Panc1 (cell line): ENCODE measurements around the gene KRTAP20-4. TPM values are rescaled to one million over a fixed set of nuclear protein-coding genes. Genes with fewer than 3 reads are reported as not detected.

Source experiments
- ATAC-seq: fragments of 200-7000 bp; cut with Tn5 transposase; 2 replicates; pipeline ENCODE4 v1.9.1; 2020; ENCODE audit warnings: mild to moderate bottlenecking, moderate library complexity
- BruUV-seq: library from RNA; stranded (reverse); fragments of 400-500 nt; replicated peaks from 2 replicates; lab custom pipeline; 2021; lab: Mats Ljungman, UMichigan
- CTCF ChIA-PET: fragments of 300-600 bp; sonication (Branson Sonifier 250); formaldehyde crosslinking; loops from one replicate; lab custom pipeline; 2022; ENCODE audit warnings: antibody characterized with exemption; lab: Charles Lee
- POLR2A ChIA-PET: fragments of 300-600 bp; sonication (Branson Sonifier 250); formaldehyde crosslinking; loops from one replicate; lab custom pipeline; 2022; ENCODE audit warnings: antibody characterized with exemption; lab: Charles Lee
- DNase-seq: peaks from one replicate; pipeline ENCODE4 v3.0.0-alpha.2; 2010; ENCODE audit warnings: low read depth, low spot score
- H3K27ac ChIP-seq: 2 replicates; pipeline ENCODE4 v1.5.1; 2011; ENCODE audit warnings: mild to moderate bottlenecking, low read length, inconsistent platforms
- H3K27me3 ChIP-seq: fragments of 200-500 bp; sonication (Bioruptor generic); 2 replicates; pipeline ENCODE4 v1.6.0; 2014; ENCODE audit warnings: low read length, inconsistent platforms; ENCODE audit not compliant: control insufficient read depth, insufficient read depth
- H3K36me3 ChIP-seq: fragments of 200-500 bp; sonication (Bioruptor generic); 2 replicates; pipeline ENCODE4 v1.5.1; 2014; ENCODE audit warnings: inconsistent platforms, mild to moderate bottlenecking, low read length, moderate library complexity; ENCODE audit not compliant: control insufficient read depth, insufficient read depth
- H3K4me1 ChIP-seq: 2 replicates; pipeline ENCODE4 v1.5.1; 2011; ENCODE audit warnings: inconsistent platforms, mild to moderate bottlenecking, low read length, moderate library complexity; ENCODE audit not compliant: control insufficient read depth, insufficient read depth
- H3K4me3 ChIP-seq, 2 experiments: 2 replicates each; pipeline ENCODE4 v1.5.1; 2011 to 2012; ENCODE audit warnings: low read depth in 2 of 2, low read length in 2 of 2, mild to moderate bottlenecking in 2 of 2, inconsistent platforms in 1 of 2, moderate library complexity in 1 of 2
- H3K9me3 ChIP-seq: fragments of 200-500 bp; sonication (Bioruptor generic); 2 replicates; pipeline ENCODE4 v1.5.1; 2014; ENCODE audit warnings: low read depth, mild to moderate bottlenecking, inconsistent platforms, low read length, moderate library complexity; ENCODE audit not compliant: control insufficient read depth, insufficient read depth
- CTCF ChIP-seq: fragments of 450-650 bp; IDR thresholded peaks from 2 replicates; pipeline ENCODE4 v1.5.1; 2017; ENCODE audit warnings: mild to moderate bottlenecking
- POLR2AphosphoS5 ChIP-seq: IDR thresholded peaks from 2 replicates; pipeline ENCODE4 v1.6.1; 2012; ENCODE audit warnings: mild to moderate bottlenecking, low read depth, low read length, moderate library complexity
- SIN3A ChIP-seq: IDR thresholded peaks from 2 replicates; pipeline ENCODE4 v1.6.1; 2012; ENCODE audit warnings: low read depth, mild to moderate bottlenecking, low read length, moderate library complexity, borderline replicate concordance; ENCODE audit not compliant: insufficient read depth
- TCF7L2 ChIP-seq: IDR thresholded peaks from 2 replicates; pipeline ENCODE4 v1.6.1; 2011; ENCODE audit warnings: mild to moderate bottlenecking, low read depth, low read length, inconsistent platforms
- in situ Hi-C: cut with HindIII; loops from 2 replicates; pipeline ENCODE4 v1.10.0; 2016; ENCODE audit warnings: low sequenced_read_pairs, low pct_unique_long_range_greater_than_20kb
- intact Hi-C: fragments of 100-400 bp; cut with micrococcal nuclease; formaldehyde crosslinking; loops from one replicate; pipeline ENCODE4 v1.10.0; 2022; ENCODE audit not compliant: unreplicated experiment
- total RNA-seq: library from RNA; stranded (reverse); gene quantifications from one replicate; pipeline ENCODE4 v1.2.1, GENCODE V29; 2021; ENCODE audit not compliant: unreplicated experiment
- TF ChIP-seq, protein P1 (sequence below), 2 experiments: IDR thresholded peaks; 2 replicates each; pipeline ENCODE4 v1.6.1; 2011 to 2012; ENCODE audit warnings: low read depth in 2 of 2, control low read depth in 1 of 2, low read length in 1 of 2, mild to moderate bottlenecking in 1 of 2, moderate library complexity in 1 of 2; ENCODE audit not compliant: insufficient read depth in 1 of 2

Gene KRTAP20-4
- total RNA-seq, 1 experiment from 2014 or later = not detected

- DNase-seq (no peak), ATAC-seq (no peak)
- Histone ChIP-seq H3K4me1 (no peaks in the 10 kb centered on the region), H3K27ac (no peak within 1 kb of the TSS), H3K36me3 (no peaks in the 10 kb centered on the region), H3K4me3 (no peak within 1 kb of the TSS), H3K9me3 (no peaks in the 10 kb centered on the region), H3K27me3 (no peaks in the 10 kb centered on the region)
- intact Hi-C loops = no loop called here
- POLR2A ChIA-PET = interaction anchor here (0.7 kb wide), 1 partner anchor 36 kb away, joined by 6 read pairs; no protein-coding TSS in a partner anchor
- no peak for TF ChIP-seq TCF7L2
- no peak for TF ChIP-seq CTCF
- TF ChIP-seq POLR2AphosphoS5 = no peak
- TF ChIP-seq, protein P1, sequence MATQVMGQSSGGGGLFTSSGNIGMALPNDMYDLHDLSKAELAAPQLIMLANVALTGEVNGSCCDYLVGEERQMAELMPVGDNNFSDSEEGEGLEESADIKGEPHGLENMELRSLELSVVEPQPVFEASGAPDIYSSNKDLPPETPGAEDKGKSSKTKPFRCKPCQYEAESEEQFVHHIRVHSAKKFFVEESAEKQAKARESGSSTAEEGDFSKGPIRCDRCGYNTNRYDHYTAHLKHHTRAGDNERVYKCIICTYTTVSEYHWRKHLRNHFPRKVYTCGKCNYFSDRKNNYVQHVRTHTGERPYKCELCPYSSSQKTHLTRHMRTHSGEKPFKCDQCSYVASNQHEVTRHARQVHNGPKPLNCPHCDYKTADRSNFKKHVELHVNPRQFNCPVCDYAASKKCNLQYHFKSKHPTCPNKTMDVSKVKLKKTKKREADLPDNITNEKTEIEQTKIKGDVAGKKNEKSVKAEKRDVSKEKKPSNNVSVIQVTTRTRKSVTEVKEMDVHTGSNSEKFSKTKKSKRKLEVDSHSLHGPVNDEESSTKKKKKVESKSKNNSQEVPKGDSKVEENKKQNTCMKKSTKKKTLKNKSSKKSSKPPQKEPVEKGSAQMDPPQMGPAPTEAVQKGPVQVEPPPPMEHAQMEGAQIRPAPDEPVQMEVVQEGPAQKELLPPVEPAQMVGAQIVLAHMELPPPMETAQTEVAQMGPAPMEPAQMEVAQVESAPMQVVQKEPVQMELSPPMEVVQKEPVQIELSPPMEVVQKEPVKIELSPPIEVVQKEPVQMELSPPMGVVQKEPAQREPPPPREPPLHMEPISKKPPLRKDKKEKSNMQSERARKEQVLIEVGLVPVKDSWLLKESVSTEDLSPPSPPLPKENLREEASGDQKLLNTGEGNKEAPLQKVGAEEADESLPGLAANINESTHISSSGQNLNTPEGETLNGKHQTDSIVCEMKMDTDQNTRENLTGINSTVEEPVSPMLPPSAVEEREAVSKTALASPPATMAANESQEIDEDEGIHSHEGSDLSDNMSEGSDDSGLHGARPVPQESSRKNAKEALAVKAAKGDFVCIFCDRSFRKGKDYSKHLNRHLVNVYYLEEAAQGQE (IDR thresholded peaks at IDR 0.05; ENCODE audit: insufficient read depth in 1 of 2, low read depth in 2 of 2, low read length in 1 of 2) = no peak
- TF ChIP-seq SIN3A = no peak
- in situ Hi-C loops = no loop called here
- no TSS peak for BruUV-seq
- CTCF ChIA-PET = no interaction called here
These were observed 19.6 kb upstream of the KRTAP20-4 start, which contains the start of gene KRTAP22-1 for GRCh38 chr21:30600787-30601186. KRTAP22-1 (plus strand) TSS chr21:30601087.

- H3K9me3 ChIP-seq = no peaks in the 10 kb centered on the region
- H3K4me3 ChIP-seq = no peak overlapping the region
- BruUV-seq = no TSS peak
- no peaks in the 10 kb centered on the region for H3K4me1 ChIP-seq
- H3K36me3 ChIP-seq = no peaks in the 10 kb centered on the region
- intact Hi-C loops = no loop called here
- no peak overlapping the region for H3K27ac ChIP-seq
- H3K27me3 ChIP-seq = no peaks in the 10 kb centered on the region
- ChIA-PET CTCF (no interaction called here), POLR2A (no interaction called here)
- in situ Hi-C loops = no loop called here
- no peak for TF ChIP-seq CTCF
- TF ChIP-seq, protein P1 (IDR thresholded peaks at IDR 0.05; ENCODE audit: insufficient read depth in 1 of 2, low read depth in 2 of 2, low read length in 1 of 2) = no peak
- TF ChIP-seq POLR2AphosphoS5 = no peak
- TF ChIP-seq TCF7L2 = no peak
- TF ChIP-seq SIN3A = no peak
- DNase-seq (no peak), ATAC-seq (no peak)
These were observed 14.5 kb upstream of the KRTAP20-4 start for GRCh38 chr21:30605968-30606367.
